Activated naive CD4-positive, alpha-beta T cell treated with anti-CD3 and anti-CD28 coated beads, Interleukin-2, amount 50 U/mL, for 24 hours (primary cell): Measurements from ENCODE around the gene CPN2.

ENCODE experiments used
- H3K27ac Mint-ChIP-seq: one replicate; pipeline ENCODE4 v1.8.0; 2021; ENCODE audit warnings: mild to moderate bottlenecking, mixed read lengths
- H3K27me3 Mint-ChIP-seq: one replicate; pipeline ENCODE4 v1.8.0; 2021; ENCODE audit warnings: mixed read lengths
- H3K36me3 Mint-ChIP-seq: one replicate; pipeline ENCODE4 v1.8.0; 2021; ENCODE audit warnings: mixed read lengths
- H3K4me1 Mint-ChIP-seq: one replicate; pipeline ENCODE4 v1.8.0; 2021; ENCODE audit warnings: mixed read lengths
- H3K4me3 Mint-ChIP-seq: one replicate; pipeline ENCODE4 v1.8.0; 2021; ENCODE audit warnings: mild to moderate bottlenecking, mixed read lengths
- H3K9me3 Mint-ChIP-seq: one replicate; pipeline ENCODE4 v1.8.0; 2021; ENCODE audit warnings: mixed read lengths

The CPN2 gene

GRCh38 chr3:194348354-194348753, 2.8 kb downstream of the CPN2 start:
- Mint-ChIP-seq H3K9me3 (no peaks in the 10 kb centered on the region), H3K27me3 (no peaks in the 10 kb centered on the region), H3K4me1 (peaks cover 6% of the 10 kb centered on the region), H3K4me3 (no peak overlapping the region), H3K36me3 (no peaks in the 10 kb centered on the region), H3K27ac (no peak overlapping the region)

DNA sequence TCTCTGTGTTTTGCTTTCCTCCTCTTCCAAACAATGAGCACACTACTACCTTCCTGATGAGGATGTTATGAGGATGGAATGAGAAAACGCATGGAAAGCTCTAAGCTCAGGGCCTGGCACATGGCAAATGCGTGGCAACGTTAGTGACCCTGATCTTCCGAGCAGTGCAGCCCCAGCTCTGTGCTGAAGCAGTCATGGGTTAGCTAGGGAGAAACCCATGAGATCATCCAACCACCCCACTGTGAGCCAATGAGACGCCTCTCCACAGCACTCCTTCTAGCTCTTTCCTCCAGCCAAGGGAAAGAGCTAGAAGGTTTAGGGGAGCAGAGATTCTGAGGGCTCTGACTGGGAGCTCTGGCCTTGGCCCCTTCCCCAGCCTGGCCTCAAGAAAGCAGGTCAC, 4.5 kb downstream of the CPN2 start:
- Mint-ChIP-seq H3K27ac (no peak overlapping the region), H3K36me3 (no peaks in the 10 kb centered on the region), H3K27me3 (no peaks in the 10 kb centered on the region), H3K9me3 (no peaks in the 10 kb centered on the region), H3K4me1 (peaks cover 6% of the 10 kb centered on the region), H3K4me3 (no peak overlapping the region)

- Mint-ChIP-seq H3K4me1 (peaks cover 6% of the 10 kb centered on the region), H3K36me3 (no peaks in the 10 kb centered on the region), H3K4me3 (no peak overlapping the region), H3K27ac (no peak overlapping the region), H3K9me3 (no peaks in the 10 kb centered on the region), H3K27me3 (no peaks in the 10 kb centered on the region)
These were observed 5.1 kb downstream of the CPN2 start for GRCh38 chr3:194346035-194346434.

DNA sequence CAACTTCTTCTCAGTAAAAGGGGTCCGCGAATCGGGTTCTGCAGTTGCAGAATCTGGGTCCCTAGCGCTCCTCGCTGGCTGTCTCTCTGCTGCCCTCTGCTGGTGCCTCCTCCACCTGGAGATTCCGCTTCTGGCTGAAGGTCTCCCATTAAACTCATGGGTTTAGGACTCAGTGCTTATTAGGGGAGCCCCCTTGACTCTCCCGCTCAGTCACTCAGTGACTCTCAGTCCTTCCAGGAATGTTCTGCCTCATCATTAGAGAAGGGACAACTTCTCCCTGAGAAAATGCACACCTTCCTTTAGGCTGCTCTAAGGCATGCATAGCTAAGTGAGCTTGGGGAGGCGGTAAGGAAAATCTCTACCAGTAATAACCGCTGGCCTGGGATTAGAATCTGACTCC, 7.1 kb downstream of the CPN2 start:
- no peak overlapping the region for H3K27ac Mint-ChIP-seq
- no peaks in the 10 kb centered on the region for H3K27me3 Mint-ChIP-seq
- H3K9me3 Mint-ChIP-seq = no peaks in the 10 kb centered on the region
- peaks cover 6% of the 10 kb centered on the region for H3K4me1 Mint-ChIP-seq
- no peaks in the 10 kb centered on the region for H3K36me3 Mint-ChIP-seq
- no peak overlapping the region for H3K4me3 Mint-ChIP-seq

GRCh38 chr3:194343561-194343893, 7.6 kb downstream of the CPN2 start:
- H3K27ac Mint-ChIP-seq = no peak overlapping the region
- peaks cover 6% of the 10 kb centered on the region for H3K4me1 Mint-ChIP-seq
- H3K9me3 Mint-ChIP-seq = no peaks in the 10 kb centered on the region
- H3K27me3 Mint-ChIP-seq = no peaks in the 10 kb centered on the region
- H3K4me3 Mint-ChIP-seq = no peak overlapping the region
- H3K36me3 Mint-ChIP-seq = no peaks in the 10 kb centered on the region

- H3K4me3 Mint-ChIP-seq = no peak overlapping the region
- peaks cover 6% of the 10 kb centered on the region for H3K4me1 Mint-ChIP-seq
- no peaks in the 10 kb centered on the region for H3K36me3 Mint-ChIP-seq
- no peaks in the 10 kb centered on the region for H3K9me3 Mint-ChIP-seq
- no peak overlapping the region for H3K27ac Mint-ChIP-seq
- no peaks in the 10 kb centered on the region for H3K27me3 Mint-ChIP-seq
These were observed 8.1 kb downstream of the CPN2 start for GRCh38 chr3:194342861-194343560.

DNA sequence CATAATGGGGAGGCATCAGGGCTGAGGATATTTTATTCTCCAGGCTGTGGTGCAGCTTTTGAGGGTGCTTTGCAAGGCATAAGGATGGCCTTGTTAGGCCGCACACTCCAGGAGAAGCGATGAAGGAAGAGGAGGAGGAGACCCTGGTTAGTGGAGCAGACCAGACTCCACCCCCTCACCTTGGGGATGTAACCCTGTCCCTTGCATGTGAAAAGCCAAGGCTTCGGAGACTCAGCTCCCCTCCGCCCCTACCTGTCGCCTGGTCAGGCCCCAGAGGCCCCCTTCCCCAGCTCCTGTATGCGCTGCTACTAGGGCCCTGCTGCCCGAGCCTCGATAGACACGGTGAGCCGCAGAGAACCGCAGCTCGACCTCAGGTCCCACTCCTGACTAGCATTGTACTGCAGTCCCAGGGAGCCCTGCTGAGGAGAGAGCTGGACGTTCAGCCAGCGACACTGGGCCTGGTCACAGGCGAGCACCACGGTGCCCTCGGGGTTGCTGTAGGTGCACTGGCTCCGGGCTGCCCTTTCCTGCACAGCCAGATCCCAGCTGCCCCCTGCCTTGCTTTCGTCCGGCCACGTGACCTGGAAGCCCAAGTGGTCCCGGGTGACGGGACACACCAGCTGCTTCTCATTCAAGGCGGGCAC, 10.2 kb downstream of the CPN2 start:
- Mint-ChIP-seq H3K4me1 (peaks cover 6% of the 10 kb centered on the region), H3K9me3 (no peaks in the 10 kb centered on the region), H3K36me3 (no peaks in the 10 kb centered on the region), H3K27me3 (no peaks in the 10 kb centered on the region), H3K4me3 (no peak overlapping the region), H3K27ac (no peak overlapping the region)

DNA sequence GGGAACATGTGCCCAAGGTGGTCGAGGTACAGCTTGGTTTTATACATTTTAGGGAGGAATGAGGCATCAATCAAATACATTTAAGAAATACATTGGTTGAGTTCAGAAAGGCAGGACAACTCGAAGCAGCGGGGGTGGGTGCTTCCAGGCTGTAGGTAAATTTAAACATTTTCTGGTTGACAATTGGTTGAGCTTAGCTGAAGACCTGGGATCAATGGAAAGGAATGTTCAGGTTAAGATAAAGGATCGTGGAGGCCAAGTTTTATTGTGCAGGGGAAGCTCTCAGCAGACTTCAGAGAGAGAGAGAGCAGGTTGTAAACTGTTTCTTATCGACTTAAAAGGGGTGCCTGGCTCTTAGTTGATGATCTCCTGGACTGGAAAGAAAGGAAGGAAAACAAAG, 11.3 kb downstream of the CPN2 start:
- Mint-ChIP-seq H3K27ac (no peak overlapping the region), H3K27me3 (no peaks in the 10 kb centered on the region), H3K4me3 (no peak overlapping the region), H3K36me3 (no peaks in the 10 kb centered on the region), H3K9me3 (no peaks in the 10 kb centered on the region), H3K4me1 (peaks cover 6% of the 10 kb centered on the region)

DNA sequence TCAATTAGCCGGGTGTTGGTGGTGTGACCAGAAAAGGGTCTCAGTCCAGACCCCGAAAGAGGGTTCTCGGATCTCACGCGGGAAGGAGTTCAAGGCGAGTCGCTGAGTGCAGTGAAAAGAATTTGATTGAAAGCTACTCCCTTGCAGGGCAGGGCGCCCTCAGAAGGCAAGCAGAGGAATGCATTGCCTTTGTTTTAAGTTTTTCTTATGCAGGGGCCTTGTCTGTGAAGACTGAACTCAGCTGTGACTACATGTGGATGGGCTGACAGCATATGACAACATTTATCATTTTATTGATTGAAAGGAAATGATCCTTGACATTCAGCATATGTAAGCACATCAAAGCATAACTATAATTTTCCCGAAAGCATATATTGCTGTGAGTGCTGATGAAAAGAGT, 11.8 kb downstream of the CPN2 start:
- H3K9me3 Mint-ChIP-seq = no peaks in the 10 kb centered on the region
- no peak overlapping the region for H3K27ac Mint-ChIP-seq
- no peaks in the 10 kb centered on the region for H3K27me3 Mint-ChIP-seq
- H3K4me3 Mint-ChIP-seq = no peak overlapping the region
- no peaks in the 10 kb centered on the region for H3K36me3 Mint-ChIP-seq
- H3K4me1 Mint-ChIP-seq = peaks cover 6% of the 10 kb centered on the region

DNA sequence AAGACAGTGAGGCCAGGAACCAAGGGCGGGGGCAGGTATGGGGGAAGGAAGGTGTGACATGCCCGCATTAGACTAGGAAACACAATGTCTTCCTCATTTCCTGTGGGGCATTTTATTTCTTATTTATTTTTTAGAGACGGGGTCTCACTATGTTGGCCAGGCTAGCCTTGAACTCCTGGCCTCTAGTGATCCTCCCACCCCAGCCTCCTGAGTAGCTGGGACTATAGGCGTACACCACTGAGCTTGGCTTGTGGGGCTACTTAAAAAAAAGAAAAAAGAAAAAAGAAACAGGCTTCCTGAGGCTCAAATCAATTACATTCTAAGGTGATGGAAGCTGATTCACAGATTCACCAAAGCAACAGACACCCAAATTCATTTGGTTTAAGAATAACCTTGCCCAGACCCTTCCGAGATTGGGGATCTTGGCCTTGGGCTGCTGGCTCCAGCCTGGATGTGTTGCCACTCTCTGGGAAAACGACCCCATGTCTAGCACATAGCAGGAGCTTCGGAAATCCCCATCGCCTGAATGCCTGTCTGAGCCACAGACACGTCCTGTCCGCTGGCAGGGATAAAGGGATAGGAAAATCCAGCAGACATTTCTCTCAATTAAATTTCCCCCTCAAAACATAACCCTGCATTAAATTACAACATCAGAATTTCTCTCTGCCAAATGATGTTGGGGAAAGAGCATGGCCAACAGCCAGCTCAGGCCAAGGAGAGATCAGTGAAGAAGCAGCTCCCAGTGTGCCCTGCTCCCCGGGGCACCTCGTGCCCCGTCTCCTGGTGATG, 13.0 kb downstream of the CPN2 start:
- H3K9me3 Mint-ChIP-seq = no peaks in the 10 kb centered on the region
- no peak overlapping the region for H3K27ac Mint-ChIP-seq
- H3K36me3 Mint-ChIP-seq = no peaks in the 10 kb centered on the region
- peaks cover 6% of the 10 kb centered on the region for H3K27me3 Mint-ChIP-seq
- no peaks in the 10 kb centered on the region for H3K4me1 Mint-ChIP-seq
- no peak overlapping the region for H3K4me3 Mint-ChIP-seq

DNA sequence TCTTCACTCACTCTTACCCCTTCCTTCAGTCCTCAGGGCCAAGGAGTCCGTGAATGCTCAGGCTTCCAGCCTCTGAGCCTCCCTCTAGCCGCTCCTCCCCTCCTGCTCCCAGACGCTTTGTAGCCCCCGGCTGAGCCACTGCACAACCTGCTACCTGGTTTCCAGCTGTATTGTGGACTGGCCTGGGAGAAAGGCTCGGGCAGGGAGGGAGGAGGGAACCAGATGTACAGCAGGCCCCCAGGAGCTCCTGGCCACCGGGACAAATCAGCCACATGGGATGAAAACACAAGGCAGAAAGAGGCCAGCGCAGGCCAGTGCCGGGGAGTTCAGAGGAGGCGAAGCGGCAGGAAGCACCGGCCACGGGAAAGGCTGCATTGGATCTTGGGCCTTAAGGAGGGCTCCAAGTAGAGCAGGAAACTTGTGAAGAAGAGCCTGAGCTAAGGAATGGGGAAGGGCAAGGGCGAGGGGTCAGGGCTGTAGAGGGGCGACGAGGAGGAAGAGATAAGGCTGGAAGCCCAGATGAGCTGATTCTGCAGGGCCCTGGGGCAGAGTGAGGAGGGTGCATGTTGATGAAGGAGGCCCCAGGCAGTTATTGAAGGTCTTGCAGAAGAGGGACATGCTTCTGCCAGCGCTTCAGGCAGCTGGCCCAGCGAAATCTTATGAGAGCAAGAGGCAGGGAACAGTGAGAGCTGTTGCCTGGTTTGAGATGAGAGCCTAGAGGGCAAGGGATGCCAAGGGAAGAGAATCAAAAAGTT, 14.3 kb downstream of the CPN2 start:
- Mint-ChIP-seq H3K27ac (no peak overlapping the region), H3K9me3 (no peaks in the 10 kb centered on the region), H3K36me3 (no peaks in the 10 kb centered on the region), H3K4me3 (no peak overlapping the region), H3K4me1 (no peaks in the 10 kb centered on the region), H3K27me3 (peaks cover 13% of the 10 kb centered on the region)

- Mint-ChIP-seq H3K36me3 (no peaks in the 10 kb centered on the region), H3K4me1 (no peaks in the 10 kb centered on the region), H3K27ac (no peak overlapping the region), H3K9me3 (no peaks in the 10 kb centered on the region), H3K27me3 (peaks cover 15% of the 10 kb centered on the region), H3K4me3 (peak overlapping the region; percentile 81)
These were observed 17.2 kb downstream of the CPN2 start for GRCh38 chr3:194333981-194334320.

DNA sequence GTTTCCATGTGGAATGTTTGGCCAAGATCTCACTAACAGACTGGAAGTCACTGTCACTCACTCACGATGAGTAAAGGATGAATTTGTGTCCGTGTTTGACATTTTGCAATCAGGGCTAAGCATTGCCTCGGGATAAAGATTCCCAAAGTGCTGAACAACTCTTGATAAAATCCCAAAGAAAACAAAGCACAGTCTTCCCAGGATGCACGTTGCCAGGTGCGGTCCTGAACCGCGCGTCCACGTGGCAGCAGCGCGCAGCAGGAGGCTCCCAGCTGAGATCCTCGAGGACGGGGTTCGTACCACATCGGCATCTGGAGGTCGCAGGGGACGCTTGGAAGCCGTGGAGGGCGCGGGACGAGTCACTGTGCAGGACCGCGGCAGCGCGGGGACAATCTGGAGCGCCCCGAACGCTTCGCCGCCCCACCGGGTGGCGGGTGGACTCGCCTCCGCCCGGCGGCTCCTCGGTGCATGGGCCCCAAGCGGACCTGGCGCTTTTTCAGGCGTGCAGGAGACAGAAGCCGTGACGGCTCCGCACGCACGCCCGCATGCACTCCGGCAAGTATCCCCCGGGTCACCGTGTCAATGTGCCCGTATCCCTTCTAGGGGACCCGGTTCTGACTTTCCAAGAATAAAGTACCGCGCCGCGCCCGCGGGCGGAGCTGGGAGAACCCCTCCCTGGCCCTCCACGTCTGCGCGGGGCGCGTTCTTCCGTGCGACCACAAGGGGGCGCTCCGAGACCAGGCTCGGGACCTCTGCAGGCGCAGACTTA, 17.7 kb downstream of the CPN2 start:
- H3K36me3 Mint-ChIP-seq = no peaks in the 10 kb centered on the region

DNA sequence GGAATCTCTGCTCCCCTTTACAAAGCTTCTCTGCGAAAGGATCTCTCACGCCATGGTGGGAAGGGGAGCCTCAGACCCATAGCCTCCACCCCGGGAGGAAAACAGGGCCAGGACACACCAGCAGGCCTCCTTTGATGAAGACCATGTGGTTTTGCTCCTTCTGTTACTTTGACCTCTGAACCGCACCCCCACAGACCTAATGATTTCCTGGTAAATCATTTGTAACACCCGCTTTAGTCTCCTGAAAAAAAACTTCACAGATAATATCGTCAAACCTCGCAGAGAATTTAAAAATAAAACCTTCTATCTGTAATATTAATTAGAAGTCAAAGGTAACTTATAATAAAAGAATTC, 18.3 kb downstream of the CPN2 start:
- no peaks in the 10 kb centered on the region for H3K9me3 Mint-ChIP-seq
- peak overlapping the region; percentile 64 for H3K4me3 Mint-ChIP-seq
- H3K4me1 Mint-ChIP-seq = no peaks in the 10 kb centered on the region
- H3K27me3 Mint-ChIP-seq = peaks cover 15% of the 10 kb centered on the region
- H3K36me3 Mint-ChIP-seq = no peaks in the 10 kb centered on the region
- H3K27ac Mint-ChIP-seq = no peak overlapping the region

More for the DNA sequence above, 17.7 kb downstream of the CPN2 start:
- Mint-ChIP-seq H3K4me1 (no peaks in the 10 kb centered on the region), H3K4me3 (peak overlapping the region; percentile 81), H3K27me3 (peaks cover 15% of the 10 kb centered on the region), H3K9me3 (no peaks in the 10 kb centered on the region), H3K27ac (no peak overlapping the region)

GRCh38 chr3:194330579-194330978, 20.5 kb downstream of the CPN2 start:
- Mint-ChIP-seq H3K4me3 (no peak overlapping the region), H3K27ac (no peak overlapping the region)

More at GRCh38 chr3:194330579-194330978, 20.5 kb downstream of the CPN2 start:
- Mint-ChIP-seq H3K9me3 (no peaks in the 10 kb centered on the region), H3K27me3 (peaks cover 15% of the 10 kb centered on the region), H3K36me3 (no peaks in the 10 kb centered on the region), H3K4me1 (no peaks in the 10 kb centered on the region)
